Psoas muscle (tissue), 8 donors: Measurements from ENCODE around the gene ABCA3. TPM values are rescaled to one million over a fixed set of nuclear protein-coding genes. Genes with fewer than 3 reads are reported as not detected.

Source experiments
- ATAC-seq, 4 donors: fragments of 200-7000 bp; cut with Tn5 transposase; one replicate each; pipeline ENCODE4 v1.9.1; 2020; ENCODE audit warnings: moderate library complexity in 3 of 4, mild to moderate bottlenecking in 2 of 4
- DNase-seq, 2 donors: peaks; one replicate each; pipeline ENCODE4 v3.0.0-alpha.2; 2020
- H3K27ac ChIP-seq: fragments of 200-600 bp; one replicate; pipeline ENCODE4 v1.8.0; 2022
- H3K27me3 ChIP-seq, 3 donors: fragments of 200-600 bp in 1 of 3; one replicate each; pipeline versions ENCODE4 v1.6.1 to v1.8.0; 2013 to 2022; ENCODE audit warnings: low read length in 2 of 3, mild to moderate bottlenecking in 2 of 3, moderate library complexity in 1 of 3; ENCODE audit not compliant: insufficient read depth in 3 of 3
- H3K36me3 ChIP-seq, 2 donors: fragments of 200-600 bp in 1 of 2; one replicate each; pipeline versions ENCODE4 v1.6.1 to v1.8.0; 2013 to 2022; ENCODE audit warnings: low read depth in 1 of 2, mild to moderate bottlenecking in 1 of 2, moderate library complexity in 1 of 2; ENCODE audit not compliant: insufficient read depth in 1 of 2
- H3K4me1 ChIP-seq: fragments of 200-600 bp; one replicate; pipeline ENCODE4 v1.8.0; 2022
- H3K4me3 ChIP-seq: fragments of 200-600 bp; one replicate; pipeline ENCODE4 v1.8.0; 2022; ENCODE audit warnings: mild to moderate bottlenecking
- H3K9me3 ChIP-seq: fragments of 200-600 bp; one replicate; pipeline ENCODE4 v1.8.0; 2022
- WGBS, 3 donors: extraction: QIAGEN DNeasy Blood & Tissue Kit; methylation state at CpG; one replicate each; pipeline versions ENCODE4 v1.1.6 to v1.1.7; 2013; 5-methylcytosine and 5-hydroxymethylcytosine counted together
- intact Hi-C, 2 donors: fragments of 100-400 bp; cut with DNase I; formaldehyde crosslinking; loops; one replicate each; pipeline versions ENCODE4 v1.11.0 to v1.14.2; 2022
- polyA plus RNA-seq, 3 donors: library from polyadenylated mRNA; stranded (reverse); fragments of 200-250 nt; gene quantifications; one replicate each; pipeline ENCODE4 v1.2.3, GENCODE V29; 2013
- total RNA-seq, 4 donors: library from RNA; stranded (reverse); fragmentation: NEBNext Ultra II Directional in 2 of 4; extraction: Animal tissue kit (Norgen Biotek cat#: 25700) in 2 of 4; gene quantifications; one replicate each; pipeline versions ENCODE4 v1.2.1 to v1.2.4, GENCODE V29; 2021 to 2023
- TF ChIP-seq, protein P1 (sequence below): fragments of 200-600 bp; IDR thresholded peaks from one replicate; pipeline ENCODE4 v1.8.0; 2022; ENCODE audit warnings: antibody characterized with exemption
- donor health status: healthy with polysubstance abuse.
- donor health status: DM: no; HTN: no; CAD: no; lungs with moderate emphysema.
- donor health status: Bipolar disorder and iron deficiency.
- donor health status: healthy.
- donor health status: DM: yes; HTN: yes; CAD: no.
- donor health status: DM: no; HTN: no; CAD: no.
- donor health status: DM: no; HTN: no; CAD: no.
- donor health status: DM: yes; HTN: yes; CAD: no.

ABCA3 gene
- total and polyA plus RNA-seq, 7 donors: 2.2 to 9.4 (median 8.6) TPM

DNA sequence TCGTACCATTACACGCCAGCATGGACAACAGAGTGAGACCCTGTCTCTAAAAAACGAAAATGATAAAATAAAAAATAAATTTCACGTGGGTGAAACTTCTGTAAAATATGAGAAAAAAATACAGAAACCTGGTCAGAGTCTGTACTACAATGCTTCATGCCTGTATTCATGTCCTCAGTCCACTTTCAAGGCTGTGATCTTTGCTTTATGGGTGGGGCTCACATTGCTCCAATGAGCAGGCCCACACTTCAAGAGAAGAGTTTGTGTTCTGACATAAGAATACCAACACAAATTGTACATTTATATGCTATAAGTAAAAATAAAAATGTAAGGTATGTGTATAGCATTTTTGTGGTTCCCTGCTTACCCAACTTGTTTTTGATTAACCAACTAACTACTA is 32.2 kb upstream of the ABCA3 start:
- H3K36me3 ChIP-seq: no peaks in the 10 kb centered on the region
- DNase-seq: no peak
- H3K4me1 ChIP-seq: peaks cover 5% of the 10 kb centered on the region
- H3K9me3 ChIP-seq: no peaks in the 10 kb centered on the region
- TF ChIP-seq, protein P1, sequence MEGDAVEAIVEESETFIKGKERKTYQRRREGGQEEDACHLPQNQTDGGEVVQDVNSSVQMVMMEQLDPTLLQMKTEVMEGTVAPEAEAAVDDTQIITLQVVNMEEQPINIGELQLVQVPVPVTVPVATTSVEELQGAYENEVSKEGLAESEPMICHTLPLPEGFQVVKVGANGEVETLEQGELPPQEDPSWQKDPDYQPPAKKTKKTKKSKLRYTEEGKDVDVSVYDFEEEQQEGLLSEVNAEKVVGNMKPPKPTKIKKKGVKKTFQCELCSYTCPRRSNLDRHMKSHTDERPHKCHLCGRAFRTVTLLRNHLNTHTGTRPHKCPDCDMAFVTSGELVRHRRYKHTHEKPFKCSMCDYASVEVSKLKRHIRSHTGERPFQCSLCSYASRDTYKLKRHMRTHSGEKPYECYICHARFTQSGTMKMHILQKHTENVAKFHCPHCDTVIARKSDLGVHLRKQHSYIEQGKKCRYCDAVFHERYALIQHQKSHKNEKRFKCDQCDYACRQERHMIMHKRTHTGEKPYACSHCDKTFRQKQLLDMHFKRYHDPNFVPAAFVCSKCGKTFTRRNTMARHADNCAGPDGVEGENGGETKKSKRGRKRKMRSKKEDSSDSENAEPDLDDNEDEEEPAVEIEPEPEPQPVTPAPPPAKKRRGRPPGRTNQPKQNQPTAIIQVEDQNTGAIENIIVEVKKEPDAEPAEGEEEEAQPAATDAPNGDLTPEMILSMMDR: no peak
- ATAC-seq: no peak
- 80 to 85% (median 80%) methylated on average over 4 of the region's 4 CpGs for WGBS, 3 donors
- no peak overlapping the region for H3K27ac ChIP-seq
- intact Hi-C loops: no loop called here
- H3K4me3 ChIP-seq: no peak overlapping the region
- no peaks in the 10 kb centered on the region for H3K27me3 ChIP-seq

GRCh38 chr16:2371421-2371820 is 30.9 kb upstream of the ABCA3 start:
- ATAC-seq: no peak
- WGBS, 3 donors: 49 to 57% (median 50%) methylated on average over 2 of the region's 2 CpGs
- no peaks in the 10 kb centered on the region for H3K27me3 ChIP-seq
- H3K4me1 ChIP-seq: peaks cover 5% of the 10 kb centered on the region
- intact Hi-C loops: no loop called here
- no peak for DNase-seq
- H3K4me3 ChIP-seq: no peak overlapping the region
- no peaks in the 10 kb centered on the region for H3K9me3 ChIP-seq
- H3K27ac ChIP-seq: no peak overlapping the region
- TF ChIP-seq, protein P1: no peak
- no peaks in the 10 kb centered on the region for H3K36me3 ChIP-seq

DNA sequence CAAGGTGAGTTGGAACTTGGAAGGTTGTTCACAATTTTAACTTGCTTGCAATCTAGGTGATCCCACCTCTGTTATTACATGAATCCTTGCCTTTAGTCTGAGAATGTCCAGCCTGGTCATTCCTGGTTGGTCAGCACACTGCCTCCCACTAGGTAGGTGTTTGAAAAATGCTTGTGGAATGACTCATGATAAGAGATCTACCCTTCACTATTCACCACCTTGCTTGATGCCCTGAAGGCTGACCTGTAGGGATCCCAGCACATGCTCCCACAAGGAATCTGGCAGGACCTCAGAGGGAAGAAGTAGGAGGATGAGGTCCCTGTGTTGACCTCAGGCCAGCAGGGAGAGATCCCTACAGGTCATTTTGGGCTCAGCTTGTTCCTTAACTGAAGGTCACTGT is 30.2 kb upstream of the ABCA3 start:
- TF ChIP-seq, protein P1: no peak
- peaks cover 5% of the 10 kb centered on the region for H3K4me1 ChIP-seq
- no peaks in the 10 kb centered on the region for H3K27me3 ChIP-seq
- H3K4me3 ChIP-seq: no peak overlapping the region
- H3K9me3 ChIP-seq: no peaks in the 10 kb centered on the region
- intact Hi-C loops: no loop called here
- H3K27ac ChIP-seq: no peak overlapping the region
- DNase-seq (no peak), ATAC-seq (no peak)
- no peaks in the 10 kb centered on the region for H3K36me3 ChIP-seq

DNA sequence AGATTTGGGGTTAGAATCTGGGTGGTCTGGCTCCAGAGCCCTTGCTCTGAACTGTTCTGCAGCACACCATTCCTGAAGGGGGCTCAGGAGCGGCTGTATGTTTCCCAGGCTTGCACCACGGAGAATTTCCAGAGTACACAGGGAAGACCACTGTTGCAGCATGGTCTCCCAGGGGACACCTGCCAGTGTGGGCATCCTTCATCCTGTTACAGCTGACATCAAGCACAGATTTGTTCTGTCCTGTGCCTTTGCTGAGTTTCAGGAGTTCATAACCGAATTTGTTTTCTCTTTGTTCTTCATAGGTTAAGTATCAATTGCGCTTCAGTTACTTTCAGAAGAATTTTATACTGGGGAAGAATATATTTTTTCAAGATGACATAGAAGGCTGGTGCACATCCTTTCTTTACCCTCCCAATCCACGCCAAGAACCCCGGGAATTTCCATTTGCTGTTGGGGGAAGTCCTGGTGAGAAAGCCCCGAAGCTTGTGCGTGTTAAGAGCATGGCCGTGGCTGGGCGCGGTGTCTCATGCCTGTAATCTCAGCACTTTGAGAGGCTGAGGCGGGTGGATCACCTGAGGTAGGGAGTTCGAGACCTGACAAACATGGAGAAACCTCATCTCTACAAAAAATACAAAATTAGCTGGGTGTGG is 26.3 kb upstream of the ABCA3 start:
- no peak for ATAC-seq
- H3K27me3 ChIP-seq: peaks cover 0 to 7% (median 0%) of the 10 kb centered on the region in 3 donors
- H3K4me1 ChIP-seq: peaks cover 5% of the 10 kb centered on the region
- H3K27ac ChIP-seq: no peak overlapping the region
- intact Hi-C loops: no loop called here
- 87 to 92% (median 87%) methylated on average over 13 of the region's 13 CpGs for WGBS, 3 donors
- H3K4me3 ChIP-seq: no peak overlapping the region
- H3K9me3 ChIP-seq: no peaks in the 10 kb centered on the region
- DNase-seq: no peak
- H3K36me3 ChIP-seq: no peaks in the 10 kb centered on the region
- TF ChIP-seq, protein P1: no peak
